ENCODE data around the gene GNAO1. TPM values are rescaled to one million over a fixed set of nuclear protein-coding genes. Genes with fewer than 3 reads are reported as not detected.

Gene GNAO1
- polyA plus RNA-seq (ENCODE audit: insufficient read length) = 1.0 TPM

- DNase-seq (ENCODE audit: low read depth) = peak; percentile 41
These were observed at the start of gene GNAO1 for GRCh38 chr16:56191156-56191815. Gene GNAO1, plus strand, starts transcription at chr16:56191489. Its CDS starts 747 bp downstream, at chr16:56192236.

GRCh38 chr16:56143666-56144065 lies 47.6 kb upstream of the GNAO1 start:
- DNase-seq (ENCODE audit: low read depth) = no peak

GRCh38 chr16:56145369-56145768 lies 45.9 kb upstream of the GNAO1 start:
- no peak for DNase-seq (ENCODE audit: low read depth)

- DNase-seq (ENCODE audit: low read depth) = no peak
These were observed 39.7 kb upstream of the GNAO1 start for GRCh38 chr16:56151621-56152020.

- no peak for DNase-seq (ENCODE audit: low read depth)
These were observed 29.6 kb upstream of the GNAO1 start for GRCh38 chr16:56161658-56162057.

- DNase-seq (ENCODE audit: low read depth) = no peak
These were observed 28.2 kb upstream of the GNAO1 start for GRCh38 chr16:56163089-56163488.

- no peak for DNase-seq (ENCODE audit: low read depth)
These were observed 27.4 kb upstream of the GNAO1 start for GRCh38 chr16:56163938-56164337.

- DNase-seq (ENCODE audit: low read depth) = no peak
These were observed 26.7 kb upstream of the GNAO1 start for GRCh38 chr16:56164636-56165035.

- DNase-seq (ENCODE audit: low read depth) = no peak
These were observed 16.9 kb upstream of the GNAO1 start for GRCh38 chr16:56174411-56174810.

GRCh38 chr16:56181401-56181800 lies 9.9 kb upstream of the GNAO1 start:
- no peak for DNase-seq (ENCODE audit: low read depth)

- no peak for DNase-seq (ENCODE audit: low read depth)
These were observed 8.0 kb upstream of the GNAO1 start for GRCh38 chr16:56183266-56183665.

GRCh38 chr16:56190048-56190676 lies 1.1 kb upstream of the GNAO1 start:
- no peak for DNase-seq (ENCODE audit: low read depth)

- no peak for DNase-seq (ENCODE audit: low read depth)
These were observed 573 bp upstream of the GNAO1 start for GRCh38 chr16:56190677-56191155.

- DNase-seq (ENCODE audit: low read depth) = no peak
These were observed 746 bp downstream of the GNAO1 start for GRCh38 chr16:56191835-56192634.

- no peak for DNase-seq (ENCODE audit: low read depth)
These were observed 1.3 kb downstream of the GNAO1 start for GRCh38 chr16:56192635-56192945.

- DNase-seq (ENCODE audit: low read depth) = no peak
These were observed 2.0 kb downstream of the GNAO1 start for GRCh38 chr16:56192986-56193945.

- DNase-seq (ENCODE audit: low read depth) = peak; percentile 40
These were observed 2.9 kb downstream of the GNAO1 start for GRCh38 chr16:56193951-56194726.

- DNase-seq (ENCODE audit: low read depth) = no peak
These were observed 3.9 kb downstream of the GNAO1 start for GRCh38 chr16:56195151-56195550.

- no peak for DNase-seq (ENCODE audit: low read depth)
These were observed 5.1 kb downstream of the GNAO1 start for GRCh38 chr16:56196381-56196780.

- no peak for DNase-seq (ENCODE audit: low read depth)
These were observed 6.1 kb downstream of the GNAO1 start for GRCh38 chr16:56197192-56197992.

Data from forelimb muscle (tissue), 1 donor.